Sigmoid colon (tissue), 4 donors: ENCODE results near the gene NKX6-2.

Experiments used
- EP300 ChIP-seq, 4 donors: sonication (generic); formaldehyde crosslinking; IDR thresholded peaks; one replicate each; pipeline ENCODE4 v1.6.1; 2017; ENCODE audit warnings: antibody characterized with exemption in 4 of 4
- POLR2A ChIP-seq, 2 donors: fragments of 450-650 bp; IDR thresholded peaks; one replicate each; pipeline ENCODE4 v1.6.1; 2016; ENCODE audit warnings: antibody characterized with exemption in 2 of 2, mild to moderate bottlenecking in 2 of 2, moderate library complexity in 2 of 2
- TF ChIP-seq, protein P1 (sequence below), 4 experiments: fragments of 450-650 bp in 3 of 4; fragments of 200-600 bp in 1 of 4; IDR thresholded peaks; one replicate each; pipeline ENCODE4 v1.5.1; 2016 to 2019; ENCODE audit warnings: antibody characterized with exemption in 4 of 4, mild to moderate bottlenecking in 3 of 4, moderate library complexity in 2 of 4

DNA sequence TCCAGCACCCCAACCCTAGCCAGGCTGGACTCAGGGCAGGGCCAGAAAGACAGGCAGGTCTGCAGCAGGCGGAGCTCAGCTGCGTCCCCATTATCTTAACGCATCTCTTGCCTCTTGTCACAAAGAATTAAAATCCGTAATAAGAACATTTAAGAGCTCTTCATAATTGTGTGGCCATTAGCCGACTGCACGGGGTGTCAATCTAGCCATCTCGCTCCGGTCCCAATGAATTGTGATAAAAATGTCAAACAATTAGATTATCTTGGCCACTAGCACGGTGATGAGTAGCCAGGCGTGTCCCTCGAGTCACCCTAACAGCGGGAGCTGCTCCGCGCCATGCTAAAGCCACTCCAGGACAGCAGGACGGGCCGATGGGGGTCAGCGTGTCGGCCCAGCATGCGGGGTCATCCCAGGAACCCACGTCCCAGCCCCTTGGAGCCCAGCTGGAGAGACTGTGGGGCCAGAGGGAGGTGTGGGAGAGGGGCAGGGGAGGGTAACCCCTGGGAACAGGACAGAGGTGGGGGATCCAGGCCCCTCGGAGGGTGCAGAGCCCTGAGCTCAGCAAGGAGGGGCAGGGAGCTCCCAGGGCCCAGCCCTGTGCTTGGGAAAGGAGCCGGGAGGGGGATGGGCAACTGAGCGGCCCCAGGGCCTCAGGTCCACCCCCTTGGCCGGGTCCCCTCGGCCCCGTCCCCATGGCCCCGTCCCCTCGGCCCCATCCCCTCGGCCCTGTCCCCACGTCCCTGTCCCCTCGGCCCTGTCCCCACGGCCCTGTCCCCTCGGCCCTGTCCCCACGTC, 17.7 kb upstream of the NKX6-2 start:
- TF ChIP-seq, protein P1, sequence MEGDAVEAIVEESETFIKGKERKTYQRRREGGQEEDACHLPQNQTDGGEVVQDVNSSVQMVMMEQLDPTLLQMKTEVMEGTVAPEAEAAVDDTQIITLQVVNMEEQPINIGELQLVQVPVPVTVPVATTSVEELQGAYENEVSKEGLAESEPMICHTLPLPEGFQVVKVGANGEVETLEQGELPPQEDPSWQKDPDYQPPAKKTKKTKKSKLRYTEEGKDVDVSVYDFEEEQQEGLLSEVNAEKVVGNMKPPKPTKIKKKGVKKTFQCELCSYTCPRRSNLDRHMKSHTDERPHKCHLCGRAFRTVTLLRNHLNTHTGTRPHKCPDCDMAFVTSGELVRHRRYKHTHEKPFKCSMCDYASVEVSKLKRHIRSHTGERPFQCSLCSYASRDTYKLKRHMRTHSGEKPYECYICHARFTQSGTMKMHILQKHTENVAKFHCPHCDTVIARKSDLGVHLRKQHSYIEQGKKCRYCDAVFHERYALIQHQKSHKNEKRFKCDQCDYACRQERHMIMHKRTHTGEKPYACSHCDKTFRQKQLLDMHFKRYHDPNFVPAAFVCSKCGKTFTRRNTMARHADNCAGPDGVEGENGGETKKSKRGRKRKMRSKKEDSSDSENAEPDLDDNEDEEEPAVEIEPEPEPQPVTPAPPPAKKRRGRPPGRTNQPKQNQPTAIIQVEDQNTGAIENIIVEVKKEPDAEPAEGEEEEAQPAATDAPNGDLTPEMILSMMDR (IDR thresholded peaks at IDR 0.05), result no peak
- TF ChIP-seq POLR2A (IDR thresholded peaks at IDR 0.05), result no peak
- TF ChIP-seq EP300 (IDR thresholded peaks at IDR 0.05), result no peak
